Posterior vena cava (tissue), 2 donors: ENCODE measurements around the gene JPH3. TPM values are rescaled to one million over a fixed set of nuclear protein-coding genes. Genes with fewer than 3 reads are reported as not detected.

Source experiments
- DNase-seq: peaks from one replicate; pipeline ENCODE4 v3.0.0-alpha.2; 2020; ENCODE audit warnings: low spot score
- intact Hi-C, 2 donors: fragments of 100-400 bp; cut with DNase I; formaldehyde crosslinking; loops; one replicate each; pipeline versions ENCODE4 v1.14.1 to v1.14.2; 2022 to 2023
- total RNA-seq, 2 donors: library from RNA; stranded (reverse); fragmentation: NEBNext Ultra II Directional; extraction: Animal tissue kit (Norgen Biotek cat#: 25700); gene quantifications; one replicate each; pipeline ENCODE4 v1.2.1, GENCODE V29; 2021
- donor health status: DM: yes; HTN: yes; CAD: no.
- donor health status: DM: yes; HTN: yes; CAD: no.

JPH3 gene
- total RNA-seq, 2 donors from 2014 or later = 1.4 to 1.8 TPM

GRCh38 chr16:87637357-87637756, 35.0 kb downstream of the JPH3 start:
- no peak for DNase-seq
- intact Hi-C loops = loop anchor here (5.0 kb wide), 2 partner anchors 215 to 220 kb away; no protein-coding TSS in a partner anchor

GRCh38 chr16:87638736-87639135, 36.4 kb downstream of the JPH3 start:
- DNase-seq = no peak
- intact Hi-C loops = loop anchor here (5.0 kb wide), 2 partner anchors 216 to 221 kb away; no protein-coding TSS in a partner anchor

GRCh38 chr16:87641721-87642120, 39.4 kb downstream of the JPH3 start:
- no peak for DNase-seq
- intact Hi-C loops = no loop called here

GRCh38 chr16:87642491-87642890, 40.2 kb downstream of the JPH3 start:
- intact Hi-C loops = no loop called here
- DNase-seq = no peak

GRCh38 chr16:87644186-87644585, 41.9 kb downstream of the JPH3 start:
- no peak for DNase-seq
- intact Hi-C loops = no loop called here

- DNase-seq = no peak
- intact Hi-C loops = no loop called here
Observed at GRCh38 chr16:87644596-87644995, 42.3 kb downstream of the JPH3 start.

GRCh38 chr16:87645802-87646201, 43.5 kb downstream of the JPH3 start:
- no peak for DNase-seq
- intact Hi-C loops = no loop called here

- intact Hi-C loops = no loop called here
- no peak for DNase-seq
Observed at GRCh38 chr16:87647431-87648185, 45.3 kb downstream of the JPH3 start.

GRCh38 chr16:87648236-87648635, 45.9 kb downstream of the JPH3 start:
- intact Hi-C loops = no loop called here
- DNase-seq = no peak

GRCh38 chr16:87648698-87649487, 46.6 kb downstream of the JPH3 start:
- intact Hi-C loops = no loop called here
- DNase-seq = no peak

GRCh38 chr16:87652386-87652785, 50.1 kb downstream of the JPH3 start:
- DNase-seq = no peak
- intact Hi-C loops = no loop called here

- intact Hi-C loops = no loop called here
- no peak for DNase-seq
Observed at GRCh38 chr16:87652799-87653198, 50.5 kb downstream of the JPH3 start.

- intact Hi-C loops = no loop called here
- no peak for DNase-seq
Observed at GRCh38 chr16:87653234-87653633, 50.9 kb downstream of the JPH3 start.

GRCh38 chr16:87654826-87655225, 52.5 kb downstream of the JPH3 start:
- intact Hi-C loops = no loop called here
- no peak for DNase-seq

GRCh38 chr16:87656328-87656727, 54.0 kb downstream of the JPH3 start:
- intact Hi-C loops = no loop called here
- no peak for DNase-seq

- no peak for DNase-seq
- intact Hi-C loops = no loop called here
Observed at GRCh38 chr16:87657621-87658192, 55.4 kb downstream of the JPH3 start.

- intact Hi-C loops = no loop called here
- DNase-seq = no peak
Observed at GRCh38 chr16:87658564-87659225, 56.4 kb downstream of the JPH3 start.

- no peak for DNase-seq
- intact Hi-C loops = no loop called here
Observed at GRCh38 chr16:87661561-87661960, 59.3 kb downstream of the JPH3 start.

GRCh38 chr16:87662254-87663204, 60.2 kb downstream of the JPH3 start:
- intact Hi-C loops = no loop called here
- no peak for DNase-seq
